DOHH2 (cell line): ENCODE results near the gene TTC28.

ENCODE experiments used
- CTCF ChIP-seq: fragments of 200-600 bp; sonication (generic); IDR thresholded peaks from one replicate; pipeline ENCODE4 v1.5.1; 2014; ENCODE audit warnings: antibody characterized with exemption, mild to moderate bottlenecking, low read depth, low read length; ENCODE audit not compliant: poor library complexity, severe bottlenecking
- EZH2phosphoT487 ChIP-seq: fragments of 200-600 bp; sonication (generic); IDR thresholded peaks from 2 replicates; pipeline ENCODE4 v1.6.1; 2017; ENCODE audit warnings: borderline replicate concordance, mild to moderate bottlenecking, antibody characterized with exemption, low read length, moderate library complexity, mixed read lengths

GRCh38 chr22:28018461-28018927 lies 661.1 kb downstream of the TTC28 start:
- no peak for TF ChIP-seq CTCF
- no peak for TF ChIP-seq EZH2phosphoT487
